DND-41 (cell line): ENCODE measurements around the gene PRRC2B.

ENCODE experiments used
- CTCF ChIP-seq: IDR thresholded peaks from 2 replicates; pipeline ENCODE4 v1.5.1; 2012; ENCODE audit warnings: borderline replicate concordance, low read length, moderate library complexity, mild to moderate bottlenecking; ENCODE audit not compliant: poor library complexity, severe bottlenecking; ENCODE audit errors: extremely low read depth
- EZH2 ChIP-seq: IDR thresholded peaks from 3 replicates; pipeline ENCODE4 v1.6.1; 2012; ENCODE audit warnings: borderline replicate concordance, low read depth, mild to moderate bottlenecking, moderate library complexity, low read length, inconsistent platforms; ENCODE audit not compliant: severe bottlenecking

- TF ChIP-seq CTCF (no peak), EZH2 (no peak)
These were observed 71.5 kb downstream of the PRRC2B start for GRCh38 chr9:131465401-131465800.
